A673 (cell line): ENCODE measurements around the gene HMG20B.

Source experiments
- CTCF ChIP-seq: fragments of 300-800, 200-600 bp; sonication (generic); conservative IDR thresholded peaks from 2 replicates; pipeline ENCODE4 v1.5.1; 2017; ENCODE audit warnings: low read depth, mild to moderate bottlenecking, antibody characterized with exemption, low read length, moderate library complexity, mixed read lengths
- EZH2 ChIP-seq: fragments of 200-600 bp; sonication (generic); IDR thresholded peaks from 2 replicates; pipeline ENCODE4 v1.6.1; 2017; ENCODE audit warnings: borderline replicate concordance, low read depth, mild to moderate bottlenecking, mixed read lengths, antibody characterized with exemption, low read length; ENCODE audit not compliant: poor library complexity, severe bottlenecking

GRCh38 chr19:3546119-3546518 lies 26.6 kb upstream of the HMG20B start:
- TF ChIP-seq CTCF: no peak
- no peak for TF ChIP-seq EZH2
